GM18520 (cell line): Measurements from ENCODE around the gene CLEC11A.
"Not testable (repeated sequence)": the region's sequence is repeated elsewhere in the genome, so short reads cannot be mapped to it uniquely, and the experiment has no call there.

Experiments
- ATAC-seq: cut with Tn5 transposase; IDR thresholded peaks from one replicate; pipeline ENCODE4 v1.9.1; 2021; ENCODE audit not compliant: unreplicated experiment

Gene CLEC11A

DNA sequence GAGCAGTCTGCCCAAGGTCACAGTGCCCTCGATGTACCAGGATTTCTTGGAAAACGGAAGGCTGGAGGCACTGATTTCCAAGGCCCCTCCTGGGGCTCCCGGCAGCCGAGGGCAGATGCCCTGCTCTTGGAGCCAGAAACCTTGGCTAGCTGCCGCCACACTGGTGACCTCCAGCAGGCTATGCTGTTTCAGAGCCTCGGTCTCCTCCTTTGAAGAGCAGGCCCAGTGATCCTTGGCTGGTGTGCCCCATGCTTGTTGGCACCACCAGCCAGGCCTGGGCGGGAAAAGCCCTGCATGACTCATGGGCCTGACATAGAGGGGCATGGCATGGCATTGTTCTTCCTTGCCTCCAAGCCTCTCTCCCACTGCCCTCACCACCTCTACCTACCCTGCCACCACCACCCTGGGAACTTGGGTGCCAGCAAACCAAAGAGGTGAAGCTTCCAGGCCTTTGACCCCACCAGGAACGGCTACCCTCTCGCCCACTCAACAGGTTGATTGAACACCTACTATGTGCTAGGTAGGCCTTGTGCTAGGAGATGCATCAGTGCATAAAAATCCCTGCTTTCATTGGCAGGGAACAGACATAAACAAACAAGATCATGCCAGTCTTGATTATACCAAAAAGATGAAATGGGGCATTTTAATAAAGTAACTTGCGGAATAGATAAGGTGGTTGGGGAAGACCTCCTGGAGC lies 1.6 kb upstream of the CLEC11A start:
- no peak for ATAC-seq

DNA sequence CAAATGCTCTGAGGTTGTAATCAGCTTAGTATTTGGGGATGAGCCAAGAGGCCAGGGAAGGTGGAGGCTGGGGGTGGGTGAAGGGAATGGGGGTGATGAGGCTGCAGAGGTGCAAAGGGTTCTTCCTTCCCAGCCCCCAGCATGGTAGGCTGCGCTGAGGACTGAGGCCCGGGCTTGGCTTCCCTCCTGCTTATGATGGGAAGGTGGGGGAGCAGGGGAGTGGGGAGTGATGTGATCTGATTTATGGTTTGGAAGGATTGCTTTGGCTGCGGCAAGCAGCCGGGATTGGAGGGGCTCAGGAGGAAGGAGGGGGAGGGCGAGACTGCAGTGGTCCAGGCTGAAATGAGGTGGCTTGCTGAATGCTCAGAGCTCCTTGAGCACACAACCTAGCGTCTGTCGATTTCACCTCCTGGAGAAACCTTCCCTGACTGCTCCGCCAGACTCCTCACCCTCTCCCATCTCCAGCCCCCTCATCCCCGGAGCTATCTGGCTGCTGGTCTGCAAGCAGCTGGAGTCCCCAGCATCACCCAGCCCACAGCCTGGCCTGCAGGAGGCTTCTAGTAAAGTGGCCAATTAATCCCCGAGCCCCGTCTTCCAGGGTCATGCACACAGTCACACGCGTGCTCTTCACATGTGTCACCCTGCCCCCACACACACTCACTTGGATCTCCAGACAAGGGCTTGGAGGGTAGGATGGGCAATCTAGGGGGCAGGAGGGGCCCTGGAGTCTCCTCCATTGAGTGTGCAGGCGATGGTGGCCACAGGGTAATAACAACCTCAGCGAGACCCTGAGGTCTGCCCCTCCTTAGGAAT lies 757 bp upstream of the CLEC11A start:
- ATAC-seq, result no peak

DNA sequence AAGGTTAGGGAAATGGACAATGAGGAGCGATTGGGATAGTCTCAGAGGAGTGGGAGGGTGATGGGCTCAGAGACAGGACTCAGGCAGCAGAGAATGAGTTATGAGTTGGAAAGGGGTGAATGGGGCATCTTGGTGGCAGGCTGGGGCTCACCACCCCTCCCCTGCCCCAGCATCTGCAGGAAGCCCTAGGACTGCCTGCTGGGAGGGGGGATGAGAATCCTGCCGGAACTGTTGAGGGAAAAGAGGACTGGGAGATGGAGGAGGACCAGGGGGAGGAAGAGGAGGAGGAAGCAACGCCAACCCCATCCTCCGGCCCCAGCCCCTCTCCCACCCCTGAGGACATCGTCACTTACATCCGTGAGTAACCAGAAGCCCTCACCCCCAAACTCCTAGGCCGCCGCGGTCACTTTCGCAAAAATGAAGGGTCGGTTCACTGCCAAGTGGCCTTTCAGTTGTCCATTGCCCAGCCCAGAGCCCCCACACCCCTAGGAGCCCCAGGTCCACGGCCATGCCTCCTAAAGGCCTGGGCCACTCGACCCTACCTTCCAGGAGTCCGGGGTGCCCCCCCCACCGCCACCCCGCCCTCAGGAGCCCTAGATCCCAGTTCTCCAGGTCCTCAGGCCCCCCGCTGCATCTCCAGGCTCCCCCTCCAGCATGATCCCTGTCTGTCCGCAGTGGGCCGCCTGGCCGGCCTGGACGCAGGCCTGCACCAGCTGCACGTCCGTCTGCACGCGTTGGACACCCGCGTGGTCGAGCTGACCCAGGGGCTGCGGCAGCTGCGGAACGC lies 764 bp downstream of the CLEC11A start:
- no peak for ATAC-seq

DNA sequence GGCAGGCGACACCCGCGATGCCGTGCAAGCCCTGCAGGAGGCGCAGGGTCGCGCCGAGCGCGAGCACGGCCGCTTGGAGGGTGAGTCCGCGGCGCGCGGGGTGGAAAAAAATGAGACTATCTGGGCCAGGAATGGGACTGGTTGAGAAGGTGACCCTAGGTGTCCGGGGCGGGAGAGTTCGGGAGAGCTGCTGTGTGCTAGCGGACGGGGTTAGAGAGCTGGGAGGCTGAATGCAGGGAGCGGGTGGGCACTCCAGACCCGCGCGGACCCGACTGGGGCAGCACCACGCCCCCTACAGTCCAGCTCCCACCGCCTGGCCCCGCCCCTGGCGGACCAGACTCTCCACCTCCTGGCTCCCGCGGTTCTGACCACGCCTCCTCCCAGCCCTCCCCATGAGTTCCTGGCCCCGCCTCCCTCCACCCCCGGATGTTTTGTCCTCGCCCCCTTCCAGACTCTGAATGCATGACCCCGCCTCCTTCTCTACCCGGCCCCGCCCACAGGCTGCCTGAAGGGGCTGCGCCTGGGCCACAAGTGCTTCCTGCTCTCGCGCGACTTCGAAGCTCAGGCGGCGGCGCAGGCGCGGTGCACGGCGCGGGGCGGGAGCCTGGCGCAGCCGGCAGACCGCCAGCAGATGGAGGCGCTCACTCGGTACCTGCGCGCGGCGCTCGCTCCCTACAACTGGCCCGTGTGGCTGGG lies 1.5 kb downstream of the CLEC11A start:
- peak; percentile 73 for ATAC-seq

DNA sequence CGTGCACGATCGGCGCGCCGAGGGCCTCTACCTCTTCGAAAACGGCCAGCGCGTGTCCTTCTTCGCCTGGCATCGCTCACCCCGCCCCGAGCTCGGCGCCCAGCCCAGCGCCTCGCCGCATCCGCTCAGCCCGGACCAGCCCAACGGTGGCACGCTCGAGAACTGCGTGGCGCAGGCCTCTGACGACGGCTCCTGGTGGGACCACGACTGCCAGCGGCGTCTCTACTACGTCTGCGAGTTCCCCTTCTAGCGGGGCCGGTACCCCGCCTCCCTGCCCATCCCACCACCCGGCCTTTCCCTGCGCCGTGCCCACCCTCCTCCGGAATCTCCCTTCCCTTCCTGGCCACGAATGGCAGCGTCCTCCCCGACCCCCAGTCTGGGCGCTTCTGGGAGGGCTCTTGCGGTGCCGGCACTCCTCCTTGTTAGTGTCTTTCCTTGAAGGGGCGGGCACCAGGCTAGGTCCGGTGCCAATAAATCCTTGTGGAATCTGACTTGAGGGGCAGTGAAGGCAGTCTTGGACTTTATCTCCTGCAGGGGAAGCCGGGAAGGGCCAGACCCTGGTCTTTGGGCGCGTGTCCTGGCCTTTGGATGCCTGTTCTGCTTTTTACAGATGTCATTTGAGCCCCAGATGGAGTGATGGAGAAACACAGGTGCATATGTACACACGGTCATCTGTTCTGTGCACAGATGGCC lies 2.2 kb downstream of the CLEC11A start:
- ATAC-seq, result no peak

DNA sequence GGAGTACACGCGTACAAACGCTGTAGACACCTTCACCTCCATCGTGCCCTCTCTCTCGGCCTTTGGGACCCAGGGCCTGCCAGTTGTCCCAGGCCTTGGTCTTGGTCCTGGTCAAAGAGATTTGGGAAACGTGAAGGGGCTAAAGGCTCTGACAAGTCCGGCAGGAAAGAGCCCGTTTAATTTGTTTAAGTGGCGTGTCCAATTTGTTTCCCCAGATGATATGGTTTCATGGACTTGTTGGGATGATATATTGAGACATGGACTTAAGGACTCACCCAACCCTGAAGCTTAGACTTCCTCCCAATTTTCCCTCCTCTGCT lies 2.7 kb downstream of the CLEC11A start:
- ATAC-seq, result no peak

DNA sequence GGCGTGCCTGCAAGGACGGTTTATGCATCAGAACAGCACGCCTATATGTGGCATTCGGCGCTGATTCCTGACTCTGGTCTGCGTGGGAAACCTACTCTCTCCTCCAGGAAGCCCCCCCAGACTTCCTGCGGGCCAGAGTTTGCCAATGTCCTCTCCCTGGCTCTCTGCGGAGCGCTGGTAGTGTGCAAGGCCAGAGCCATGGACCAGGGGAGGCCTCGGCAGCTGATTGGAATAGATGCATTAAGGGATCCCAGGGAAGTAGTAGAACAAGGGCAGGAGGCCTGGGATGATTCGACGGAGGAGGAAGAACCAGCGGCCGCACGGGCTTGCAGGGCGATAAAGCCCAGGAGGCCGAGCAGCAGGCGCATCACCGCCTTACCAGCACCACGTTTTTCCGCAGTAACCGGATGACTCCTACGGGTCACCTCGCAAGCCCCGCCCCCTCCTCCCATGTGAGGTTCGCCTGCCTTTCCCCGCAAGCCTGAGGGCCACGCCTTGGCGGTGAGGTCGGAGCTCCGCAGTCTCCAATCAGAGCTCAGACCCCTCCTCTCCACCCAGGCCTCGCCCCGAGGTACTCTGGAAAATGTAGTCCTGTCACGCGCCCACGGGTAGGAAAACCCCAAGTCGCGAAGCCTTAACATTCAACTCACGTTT lies 5.0 kb downstream of the CLEC11A start:
- ATAC-seq, result no peak

DNA sequence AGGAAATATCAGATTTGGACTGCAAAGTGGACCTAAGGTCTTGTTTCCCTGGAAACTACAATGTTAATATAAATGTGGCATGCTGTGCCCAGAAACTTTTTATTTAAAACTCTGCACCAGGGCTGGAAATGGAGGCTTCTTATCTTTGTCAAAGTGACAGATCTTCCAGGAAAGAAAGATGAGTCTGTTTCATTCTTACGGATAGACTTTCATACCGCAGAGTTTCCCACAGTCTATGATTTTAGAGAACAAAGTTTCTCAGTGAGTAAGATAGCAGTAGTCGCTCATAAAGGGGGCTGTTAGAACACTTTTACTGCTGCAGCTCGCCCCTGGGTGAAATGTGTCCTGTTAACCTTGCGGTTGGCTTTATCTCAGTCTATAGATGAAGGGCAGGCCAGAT lies 6.7 kb downstream of the CLEC11A start:
- no peak for ATAC-seq

DNA sequence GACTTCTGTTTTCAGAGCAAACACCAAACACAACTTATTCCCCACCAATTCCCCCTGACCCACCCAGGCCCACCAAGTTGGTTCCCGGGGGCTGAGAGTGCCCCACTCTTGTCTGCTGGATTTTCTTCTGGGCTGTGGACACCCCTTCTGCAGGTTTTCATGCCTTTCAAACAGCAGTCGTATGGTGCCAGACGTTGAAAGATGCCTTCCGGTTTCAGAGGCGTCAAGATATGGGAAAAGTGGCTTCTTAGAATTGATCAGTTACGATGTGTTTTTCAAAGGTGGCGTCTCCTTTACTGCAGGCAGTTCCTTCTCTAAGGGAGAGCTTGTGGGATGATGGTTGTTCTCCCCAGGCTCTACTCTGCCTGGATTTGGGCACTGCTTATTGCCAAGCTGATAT lies 12.7 kb downstream of the CLEC11A start:
- ATAC-seq, result no peak

DNA sequence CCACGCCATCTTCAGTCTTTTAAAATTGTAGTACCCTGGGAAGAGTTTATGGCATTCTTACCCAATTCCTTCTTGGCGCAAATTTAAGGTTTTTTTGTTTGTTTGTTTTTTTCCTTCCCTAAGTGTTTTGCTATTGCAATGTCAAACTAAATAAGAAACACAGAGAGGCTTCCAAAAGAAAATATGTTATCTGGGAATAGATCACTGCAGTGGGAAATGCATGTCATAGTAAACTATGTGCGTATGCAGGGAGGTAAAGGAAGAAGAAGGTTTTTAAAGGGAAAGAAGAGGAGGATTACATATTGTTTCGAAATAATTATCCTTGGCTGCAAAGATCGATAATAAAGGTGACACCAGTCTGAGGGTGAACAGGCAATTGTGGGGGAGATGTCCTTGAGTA lies 13.2 kb downstream of the CLEC11A start:
- no peak for ATAC-seq

DNA sequence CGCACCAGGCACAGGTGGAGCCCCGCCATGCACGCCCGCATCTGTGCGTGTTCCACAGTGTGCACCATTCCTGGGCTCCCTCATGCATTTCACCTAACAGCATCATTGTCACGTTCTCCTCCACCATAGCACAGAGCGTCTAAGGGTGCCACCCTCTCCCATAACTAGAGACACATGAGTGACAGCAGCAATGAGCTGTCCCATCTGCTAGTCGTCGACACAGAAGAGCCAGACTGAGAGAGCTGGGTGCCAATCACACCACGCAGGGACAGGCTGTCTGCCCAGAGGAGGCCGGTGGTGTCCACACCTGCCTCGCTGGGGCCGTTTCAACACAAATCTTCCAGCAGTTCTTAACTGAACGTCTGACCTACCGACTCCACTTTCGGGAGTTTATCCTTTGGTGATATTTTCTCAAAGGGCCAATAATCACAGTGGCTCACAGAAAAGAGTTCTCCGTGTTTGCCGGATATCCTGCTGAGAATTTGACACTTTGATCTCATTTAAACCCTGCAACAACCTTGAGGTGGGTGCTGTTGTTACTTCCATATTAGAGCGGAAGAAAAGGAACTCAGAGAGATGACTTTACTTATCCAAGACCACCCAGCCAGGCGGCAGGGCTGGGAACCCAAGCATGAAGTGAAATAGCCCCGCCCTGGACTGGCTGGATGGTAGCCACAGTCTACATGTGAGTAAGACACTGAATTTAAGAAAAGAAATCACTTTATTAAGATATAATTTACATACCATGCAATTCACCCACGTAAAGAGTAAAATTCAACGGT lies 16.2 kb downstream of the CLEC11A start:
- no peak for ATAC-seq

DNA sequence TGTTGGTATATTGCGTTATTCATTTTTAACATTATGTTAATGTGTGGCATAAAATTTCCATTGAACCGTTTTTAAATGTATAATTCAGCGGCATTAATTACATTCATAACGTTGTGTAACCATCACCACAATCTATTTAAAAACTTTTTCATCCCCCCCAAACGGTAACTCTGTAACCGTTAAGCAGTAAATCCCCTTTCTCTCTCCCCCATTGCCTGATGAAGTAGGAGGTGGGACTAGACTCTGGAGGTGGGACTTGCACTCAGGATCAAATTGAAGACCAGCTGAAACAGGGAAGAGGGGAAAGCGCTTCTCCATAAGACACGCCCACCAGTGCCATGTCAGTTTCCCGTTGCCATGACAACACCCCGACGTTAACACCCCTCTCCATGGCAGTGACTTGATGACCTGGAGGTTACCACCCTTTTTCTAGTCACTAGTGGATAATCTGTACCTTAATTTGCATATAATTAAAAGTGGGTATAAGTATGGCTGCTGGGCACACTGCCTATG lies 16.8 kb downstream of the CLEC11A start:
- no peak for ATAC-seq

DNA sequence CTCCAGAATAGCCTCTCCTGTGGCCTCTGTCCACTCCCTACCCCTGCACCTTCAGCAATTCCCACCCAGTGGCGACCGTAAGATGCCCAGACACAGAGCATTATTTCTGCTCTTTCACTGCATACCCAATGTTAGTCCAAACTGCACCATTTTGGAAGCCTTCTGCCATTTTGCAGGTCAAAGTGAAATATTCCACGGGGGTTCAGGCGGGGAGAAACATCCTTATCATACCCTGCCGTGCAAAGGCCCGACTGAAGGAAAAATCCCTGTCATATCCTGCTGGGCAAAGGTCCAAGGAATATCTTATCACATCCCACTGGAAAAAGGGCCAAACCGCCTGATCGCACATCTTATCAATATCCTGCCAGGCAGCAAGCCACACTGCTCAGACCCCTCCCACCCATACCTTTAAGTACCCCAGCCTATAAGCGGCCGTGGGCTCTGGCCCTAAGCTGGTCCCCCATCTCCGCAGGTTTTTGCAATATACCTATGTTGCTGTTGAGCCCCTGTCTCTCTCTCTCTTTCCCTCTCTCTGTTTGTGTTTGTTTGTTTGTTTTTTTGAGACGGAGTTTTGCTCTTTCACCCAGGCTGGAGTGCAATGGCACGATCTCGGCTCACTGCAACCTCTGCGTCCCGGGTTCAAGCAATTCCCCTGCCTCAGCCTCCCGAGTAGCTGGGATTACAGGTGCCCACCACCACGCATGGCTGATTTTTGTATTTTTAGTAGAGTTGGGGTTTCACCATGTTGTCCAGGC lies 18.2 kb downstream of the CLEC11A start:
- ATAC-seq, result no peak

DNA sequence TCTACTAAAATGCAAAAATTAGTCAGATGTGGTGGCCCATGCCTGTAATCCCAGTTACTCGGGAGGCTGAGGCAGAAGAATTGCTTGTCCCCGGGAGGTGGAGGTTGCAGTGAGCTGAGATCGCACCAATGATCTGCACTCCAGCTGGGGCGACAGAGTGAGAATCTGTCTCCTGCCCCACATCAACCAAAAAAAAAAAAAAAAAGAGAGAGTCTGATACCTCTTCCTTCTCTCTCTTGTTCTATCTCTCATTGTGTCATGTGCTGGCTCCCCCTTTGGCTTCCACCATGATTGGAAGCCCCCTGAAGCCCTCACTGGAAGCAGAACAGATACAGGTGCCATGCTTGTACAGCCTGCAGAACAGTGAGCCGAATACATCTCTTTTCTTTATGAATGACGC lies 20.4 kb downstream of the CLEC11A start:
- no peak for ATAC-seq

DNA sequence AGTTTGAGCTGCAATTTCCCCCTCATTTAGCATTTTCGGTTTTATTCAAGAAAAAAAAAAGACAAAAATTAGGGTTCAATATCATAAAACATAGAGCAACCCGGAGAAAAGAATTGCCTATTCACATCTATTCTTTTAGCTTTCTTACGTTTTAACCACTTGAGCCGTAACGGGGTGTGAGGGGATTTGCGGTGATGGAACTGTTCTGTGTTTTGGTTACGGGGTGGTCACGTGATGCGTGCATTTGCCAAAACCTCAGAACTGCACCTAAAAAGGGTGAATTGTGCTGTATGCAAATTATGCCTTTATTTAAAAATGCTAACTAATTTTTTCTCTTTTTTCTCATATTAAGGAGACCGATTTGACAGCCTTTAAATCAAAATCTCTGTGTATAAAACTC lies 22.1 kb downstream of the CLEC11A start:
- ATAC-seq, result no peak

DNA sequence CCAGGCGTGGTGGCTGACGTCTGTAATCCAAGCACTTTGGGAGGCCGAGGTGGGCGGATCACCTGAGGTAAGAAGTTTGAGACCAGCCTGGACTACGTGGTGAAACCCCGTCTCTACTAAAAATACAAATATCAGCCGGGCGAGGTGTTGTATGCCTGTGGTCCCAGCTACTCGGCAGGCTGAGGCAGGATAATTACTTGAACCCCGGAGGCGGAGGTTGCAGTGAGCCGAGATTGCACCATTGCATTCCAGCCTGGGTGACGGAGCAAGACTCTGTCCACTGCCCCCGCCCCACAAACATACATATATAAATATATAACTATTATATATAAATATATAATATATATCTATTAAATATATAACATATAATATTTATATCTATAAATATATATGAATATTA lies 24.0 kb downstream of the CLEC11A start:
- not testable (repeated sequence) for ATAC-seq

DNA sequence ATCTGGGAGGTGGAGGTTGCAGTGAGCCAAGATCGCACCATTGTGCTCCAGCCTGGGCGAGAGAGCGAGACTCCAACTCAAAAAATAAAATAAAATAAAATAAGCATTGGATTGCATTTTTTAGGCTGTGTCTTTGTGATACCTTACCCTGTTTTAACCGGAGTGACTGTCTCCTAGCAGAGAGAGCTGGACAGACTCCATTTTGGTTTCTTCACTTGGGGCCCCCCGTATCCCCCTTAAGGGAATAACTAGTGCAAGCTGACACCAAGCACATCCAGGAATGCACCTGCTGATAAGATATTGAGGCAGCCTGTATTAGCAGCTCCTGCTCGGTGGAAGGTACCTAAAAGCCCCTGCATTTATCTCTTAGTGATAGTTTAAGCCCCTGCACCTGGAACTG lies 26.3 kb downstream of the CLEC11A start:
- ATAC-seq, result no peak

DNA sequence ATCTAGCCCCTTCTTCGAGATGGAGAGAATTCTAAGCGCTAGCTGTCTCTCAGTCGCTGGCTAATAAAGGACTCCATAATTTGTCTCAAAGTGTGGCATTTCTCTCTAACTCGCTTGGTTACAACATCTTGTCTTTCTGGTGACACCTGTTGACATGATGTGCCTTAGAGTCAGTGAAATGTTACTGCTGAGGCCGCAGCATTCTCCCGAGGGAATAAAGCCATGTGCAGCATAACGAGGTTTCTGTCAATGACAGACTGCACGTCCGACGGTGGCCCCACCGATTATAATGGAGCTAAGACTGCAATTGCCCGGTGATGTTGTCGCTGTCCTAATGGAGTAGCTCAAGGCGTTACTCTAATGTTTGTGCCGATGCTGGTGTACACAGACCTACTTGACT lies 26.8 kb downstream of the CLEC11A start:
- ATAC-seq, result no peak

DNA sequence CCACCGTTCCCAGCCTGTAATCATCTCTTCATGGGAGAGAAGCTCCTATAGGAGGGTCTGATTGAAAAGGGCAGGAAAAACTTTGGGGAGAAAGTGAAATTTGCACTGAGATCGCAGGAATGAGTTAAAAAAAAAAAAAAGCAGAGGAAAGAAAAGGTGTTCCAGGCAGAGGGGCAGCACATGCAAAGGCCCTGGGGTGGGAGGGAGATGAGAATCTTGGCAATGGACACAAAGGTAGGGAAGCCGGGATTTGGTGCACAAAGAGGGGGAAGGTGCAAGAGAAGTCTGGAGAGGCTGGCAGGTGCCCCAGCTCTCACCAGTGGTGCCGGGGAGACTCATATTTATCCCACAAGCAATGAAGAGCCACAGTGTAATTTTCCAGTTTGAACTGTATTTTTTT lies 30.7 kb downstream of the CLEC11A start:
- no peak for ATAC-seq
